SW 1271 (cell line): ENCODE measurements around the gene RAB33B.
"Not testable (repeated sequence)": the region's sequence is repeated elsewhere in the genome, so short reads cannot be mapped to it uniquely, and the experiment has no call there.

Source experiments
- DNase-seq, 2 experiments: peaks; one replicate each; lab custom pipeline; 2025; lab: John Stamatoyannopoulos, UW

The RAB33B gene

GRCh38 chr4:139464512-139464911, 10.6 kb downstream of the RAB33B start:
- not testable (repeated sequence) for DNase-seq

- no peak for DNase-seq
Observed at GRCh38 chr4:139465922-139466321, 12.0 kb downstream of the RAB33B start.

- not testable (repeated sequence) for DNase-seq
Observed at GRCh38 chr4:139468756-139469155, 14.8 kb downstream of the RAB33B start.

- DNase-seq = no peak
Observed at GRCh38 chr4:139469216-139469615, 15.3 kb downstream of the RAB33B start.

GRCh38 chr4:139469869-139470268, 15.9 kb downstream of the RAB33B start:
- no peak for DNase-seq

GRCh38 chr4:139470295-139470694, 16.4 kb downstream of the RAB33B start:
- DNase-seq = no peak

GRCh38 chr4:139470997-139471665, 17.2 kb downstream of the RAB33B start:
- no peak for DNase-seq

GRCh38 chr4:139472852-139473251, 18.9 kb downstream of the RAB33B start:
- no peak for DNase-seq

- no peak for DNase-seq
Observed at GRCh38 chr4:139476363-139476762, 22.4 kb downstream of the RAB33B start.

- no peak for DNase-seq
Observed at GRCh38 chr4:139481465-139481864, 27.5 kb downstream of the RAB33B start.

GRCh38 chr4:139483000-139483399, 29.1 kb downstream of the RAB33B start:
- no peak for DNase-seq

- DNase-seq = no peak
Observed at GRCh38 chr4:139484783-139485311, 30.9 kb downstream of the RAB33B start.

GRCh38 chr4:139488442-139488841, 34.5 kb downstream of the RAB33B start:
- DNase-seq = no peak

- no peak for DNase-seq
Observed at GRCh38 chr4:139489638-139490037, 35.7 kb downstream of the RAB33B start.

GRCh38 chr4:139492429-139492828, 38.5 kb downstream of the RAB33B start:
- DNase-seq = no peak

- DNase-seq = no peak
Observed at GRCh38 chr4:139493176-139493575, 39.3 kb downstream of the RAB33B start.

- DNase-seq = no peak
Observed at GRCh38 chr4:139499186-139499585, 45.3 kb downstream of the RAB33B start.

- no peak for DNase-seq
Observed at GRCh38 chr4:139501117-139501516, 47.2 kb downstream of the RAB33B start.

GRCh38 chr4:139501527-139501926, 47.6 kb downstream of the RAB33B start:
- DNase-seq = no peak

- DNase-seq = no peak
Observed at GRCh38 chr4:139501927-139502899, 48.3 kb downstream of the RAB33B start.

GRCh38 chr4:139503622-139504166, 49.8 kb downstream of the RAB33B start:
- no peak for DNase-seq

- no peak for DNase-seq
Observed at GRCh38 chr4:139506774-139507173, 52.9 kb downstream of the RAB33B start.
